ENCODE results near the gene TRIP13. TPM values are rescaled to one million over a fixed set of nuclear protein-coding genes. Genes with fewer than 3 reads are reported as not detected.

TRIP13 gene
- total RNA-seq, 1 experiment from 2014 or later, result 21.4 TPM

- ChIA-PET POLR2A (no interaction called here), CTCF (no interaction called here)
- TF ChIP-seq, protein P1, sequence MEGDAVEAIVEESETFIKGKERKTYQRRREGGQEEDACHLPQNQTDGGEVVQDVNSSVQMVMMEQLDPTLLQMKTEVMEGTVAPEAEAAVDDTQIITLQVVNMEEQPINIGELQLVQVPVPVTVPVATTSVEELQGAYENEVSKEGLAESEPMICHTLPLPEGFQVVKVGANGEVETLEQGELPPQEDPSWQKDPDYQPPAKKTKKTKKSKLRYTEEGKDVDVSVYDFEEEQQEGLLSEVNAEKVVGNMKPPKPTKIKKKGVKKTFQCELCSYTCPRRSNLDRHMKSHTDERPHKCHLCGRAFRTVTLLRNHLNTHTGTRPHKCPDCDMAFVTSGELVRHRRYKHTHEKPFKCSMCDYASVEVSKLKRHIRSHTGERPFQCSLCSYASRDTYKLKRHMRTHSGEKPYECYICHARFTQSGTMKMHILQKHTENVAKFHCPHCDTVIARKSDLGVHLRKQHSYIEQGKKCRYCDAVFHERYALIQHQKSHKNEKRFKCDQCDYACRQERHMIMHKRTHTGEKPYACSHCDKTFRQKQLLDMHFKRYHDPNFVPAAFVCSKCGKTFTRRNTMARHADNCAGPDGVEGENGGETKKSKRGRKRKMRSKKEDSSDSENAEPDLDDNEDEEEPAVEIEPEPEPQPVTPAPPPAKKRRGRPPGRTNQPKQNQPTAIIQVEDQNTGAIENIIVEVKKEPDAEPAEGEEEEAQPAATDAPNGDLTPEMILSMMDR (IDR thresholded peaks at IDR 0.05; ENCODE audit: unreplicated experiment), result no peak
- peaks cover 71% of the 10 kb centered on the region for H3K36me3 Mint-ChIP-seq (ENCODE audit: insufficient read depth, unreplicated experiment)
- no peak for DNase-seq (ENCODE audit: unreplicated experiment)
- H3K4me1 Mint-ChIP-seq (ENCODE audit: insufficient read depth, unreplicated experiment), result no peaks in the 10 kb centered on the region
- BruUV-seq (replicated peaks), result no TSS peak
- no peaks in the 10 kb centered on the region for H3K27me3 Mint-ChIP-seq (ENCODE audit: insufficient read depth, unreplicated experiment)
- intact Hi-C loops (cut with micrococcal nuclease), result no loop called here
- no peak overlapping the region for H3K4me3 Mint-ChIP-seq (ENCODE audit: unreplicated experiment)
- peaks cover 5% of the 10 kb centered on the region for H3K9me3 Mint-ChIP-seq (ENCODE audit: unreplicated experiment)
- H3K27ac Mint-ChIP-seq (ENCODE audit: low read depth, unreplicated experiment), result no peak overlapping the region
Observed at GRCh38 chr5:882253-883183, 10.2 kb upstream of the TRIP13 start.

DNA sequence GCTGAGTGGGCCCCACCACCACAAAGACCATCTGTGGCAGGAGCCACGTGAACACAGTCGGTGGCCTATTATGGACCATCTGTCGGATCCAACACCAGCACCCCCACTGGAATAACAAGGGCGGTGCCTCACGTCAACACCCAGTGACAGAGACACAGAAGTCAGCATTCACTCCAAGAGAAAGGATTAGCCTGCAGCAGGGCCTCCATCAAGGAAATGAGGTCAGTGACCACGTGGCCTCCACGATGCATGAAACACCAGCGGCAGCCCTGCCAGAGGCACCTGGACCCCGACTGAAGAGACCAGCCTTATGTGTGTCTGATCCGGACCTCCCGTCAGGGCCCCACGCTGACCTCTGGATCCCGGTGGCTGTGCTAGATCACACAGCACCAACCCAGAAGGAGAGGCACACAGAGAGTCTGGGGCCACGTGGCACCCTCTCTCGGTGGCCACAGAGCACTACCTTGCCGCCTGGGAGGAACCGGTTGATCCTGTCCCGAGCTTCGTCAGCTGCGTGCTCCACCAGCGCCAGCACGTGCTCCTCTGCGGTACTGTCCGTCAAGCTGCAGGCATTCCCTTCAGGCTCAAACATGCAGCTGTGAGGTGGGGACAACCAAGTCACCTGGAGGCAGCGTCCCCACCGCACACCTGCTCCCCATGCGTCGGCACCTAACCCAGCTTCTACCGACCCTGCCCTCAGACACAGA, 9.1 kb upstream of the TRIP13 start:
- peaks cover 5% of the 10 kb centered on the region for H3K9me3 Mint-ChIP-seq (ENCODE audit: unreplicated experiment)
- TF ChIP-seq, protein P1 (IDR thresholded peaks at IDR 0.05; ENCODE audit: unreplicated experiment), result no peak
- no peak overlapping the region for H3K4me3 Mint-ChIP-seq (ENCODE audit: unreplicated experiment)
- no TSS peak for BruUV-seq (replicated peaks)
- H3K27me3 Mint-ChIP-seq (ENCODE audit: insufficient read depth, unreplicated experiment), result no peaks in the 10 kb centered on the region
- H3K4me1 Mint-ChIP-seq (ENCODE audit: insufficient read depth, unreplicated experiment), result no peaks in the 10 kb centered on the region
- H3K27ac Mint-ChIP-seq (ENCODE audit: low read depth, unreplicated experiment), result no peak overlapping the region
- intact Hi-C loops (cut with micrococcal nuclease), result no loop called here
- no peak for DNase-seq (ENCODE audit: unreplicated experiment)
- CTCF ChIA-PET, result no interaction called here
- POLR2A ChIA-PET, result no interaction called here
- peaks cover 70% of the 10 kb centered on the region for H3K36me3 Mint-ChIP-seq (ENCODE audit: insufficient read depth, unreplicated experiment)

- peaks cover 79% of the 10 kb centered on the region for H3K36me3 Mint-ChIP-seq (ENCODE audit: insufficient read depth, unreplicated experiment)
- TF ChIP-seq, protein P1 (IDR thresholded peaks at IDR 0.05; ENCODE audit: unreplicated experiment), result no peak
- ChIA-PET CTCF (no interaction called here), POLR2A (no interaction called here)
- peaks cover 5% of the 10 kb centered on the region for H3K9me3 Mint-ChIP-seq (ENCODE audit: unreplicated experiment)
- H3K27me3 Mint-ChIP-seq (ENCODE audit: insufficient read depth, unreplicated experiment), result no peaks in the 10 kb centered on the region
- no peak overlapping the region for H3K27ac Mint-ChIP-seq (ENCODE audit: low read depth, unreplicated experiment)
- BruUV-seq (replicated peaks), result no TSS peak
- intact Hi-C loops (cut with micrococcal nuclease), result no loop called here
- DNase-seq (ENCODE audit: unreplicated experiment), result no peak
- no peak overlapping the region for H3K4me3 Mint-ChIP-seq (ENCODE audit: unreplicated experiment)
- H3K4me1 Mint-ChIP-seq (ENCODE audit: insufficient read depth, unreplicated experiment), result no peaks in the 10 kb centered on the region
Observed at GRCh38 chr5:884345-885126, 8.1 kb upstream of the TRIP13 start.

GRCh38 chr5:885127-885442, 7.6 kb upstream of the TRIP13 start:
- Mint-ChIP-seq H3K4me3 (ENCODE audit: unreplicated experiment) (no peak overlapping the region), H3K4me1 (ENCODE audit: insufficient read depth, unreplicated experiment) (no peaks in the 10 kb centered on the region), H3K27ac (ENCODE audit: low read depth, unreplicated experiment) (no peak overlapping the region), H3K36me3 (ENCODE audit: insufficient read depth, unreplicated experiment) (peaks cover 80% of the 10 kb centered on the region), H3K9me3 (ENCODE audit: unreplicated experiment) (peaks cover 5% of the 10 kb centered on the region), H3K27me3 (ENCODE audit: insufficient read depth, unreplicated experiment) (no peaks in the 10 kb centered on the region)
- ChIA-PET POLR2A (no interaction called here), CTCF (interaction anchor here (0.6 kb wide), 1 partner anchor 366 kb away, joined by 3 read pairs; no protein-coding TSS in a partner anchor)
- no peak for DNase-seq (ENCODE audit: unreplicated experiment)
- intact Hi-C loops (cut with micrococcal nuclease), result no loop called here
- TF ChIP-seq, protein P1 (IDR thresholded peaks at IDR 0.05; ENCODE audit: unreplicated experiment), result no peak
- no TSS peak for BruUV-seq (replicated peaks)

Measured in MCF 10A (cell line).